ENCODE results near the gene CDKN2D. TPM values are rescaled to one million over a fixed set of nuclear protein-coding genes. Genes with fewer than 3 reads are reported as not detected.

The CDKN2D gene
- 17.7 TPM for total RNA-seq

DNA sequence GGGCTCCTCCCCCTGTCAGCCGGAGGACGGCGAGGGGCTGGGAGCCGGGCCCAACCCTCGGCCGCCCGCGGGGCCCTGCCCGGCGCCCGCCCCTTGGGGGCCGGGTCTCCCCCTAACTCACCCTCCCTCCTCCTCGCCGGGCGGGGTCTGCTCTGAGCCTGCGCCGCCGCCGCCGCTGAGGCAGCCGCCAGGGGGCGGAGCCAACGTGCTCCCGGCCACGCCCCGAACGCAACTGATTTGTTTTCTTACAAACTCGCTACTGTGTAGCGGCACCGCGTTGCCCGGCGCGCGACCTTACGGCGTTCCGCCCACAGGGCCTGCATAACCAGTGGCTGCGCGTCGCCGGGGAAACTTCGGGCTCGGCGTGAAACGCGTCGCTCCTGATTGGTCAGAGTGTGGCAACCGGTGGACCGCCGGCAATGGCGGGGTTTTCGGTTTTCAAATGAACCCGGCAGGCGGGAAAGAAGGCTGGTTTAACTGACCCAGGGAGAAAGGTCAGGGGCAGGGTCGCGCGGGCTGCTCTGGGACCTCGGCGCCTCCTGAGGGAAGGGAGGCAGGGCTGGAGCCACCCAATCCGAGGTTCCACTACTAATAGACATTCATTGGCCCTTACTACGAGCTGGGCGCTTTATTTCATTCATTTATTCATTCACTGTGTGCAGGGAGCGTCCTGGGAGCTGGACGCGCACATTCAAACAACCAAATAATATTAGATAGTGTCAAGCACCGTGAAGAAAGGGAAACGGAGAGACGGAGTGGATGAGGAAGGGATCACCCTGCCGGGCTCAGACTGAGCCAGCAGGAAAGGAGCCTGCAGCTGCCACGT, at the start of gene CDKN2D:
Gene CDKN2D (minus strand): TSS at position 154 of the 826 bp plus-strand sequence. CDS start 326 bp downstream, outside the sequence.

DNA sequence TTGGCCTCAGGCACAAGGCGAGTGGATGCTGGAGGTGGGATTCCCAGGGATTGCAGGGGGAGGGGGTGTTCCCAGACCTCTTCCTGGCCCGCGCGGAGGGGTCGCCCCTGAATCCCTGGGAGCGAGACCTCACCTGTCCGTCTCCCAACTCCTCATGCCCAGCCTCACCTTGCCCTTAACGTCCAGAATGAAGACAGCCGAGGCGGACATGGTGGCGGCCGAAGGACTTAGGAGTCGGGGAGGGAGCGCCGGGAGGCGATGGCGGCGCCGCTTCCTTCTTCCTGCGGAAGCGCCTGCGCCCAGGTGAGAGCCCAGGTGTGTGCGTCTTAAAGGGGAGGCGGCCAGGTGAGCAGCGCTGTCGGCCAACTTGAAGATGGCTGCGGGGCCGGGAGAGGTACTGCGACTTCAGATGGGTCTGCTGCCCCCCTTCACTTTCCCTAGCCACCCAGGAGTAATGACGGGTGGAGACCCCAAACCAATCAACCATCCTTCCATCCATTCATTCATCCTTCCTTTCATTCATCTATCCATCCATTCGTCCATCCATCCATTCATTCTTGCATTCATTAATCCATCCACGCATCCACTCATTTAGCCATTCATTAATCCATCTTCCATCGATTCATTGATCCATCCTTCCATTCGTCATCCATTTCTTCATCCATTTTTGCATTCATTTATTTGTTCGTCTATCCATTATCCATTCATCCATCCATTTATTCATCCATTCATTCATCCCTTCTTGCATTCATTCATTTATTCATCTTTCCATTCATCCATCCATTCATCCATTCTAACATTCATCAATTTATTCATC, 18.5 kb upstream of the CDKN2D start, which contains the start of gene AP1M2:
Gene AP1M2 (minus strand): TSS at position 291 of the 817 bp plus-strand sequence. CDS start 81 bp downstream, at position 210.

DNA sequence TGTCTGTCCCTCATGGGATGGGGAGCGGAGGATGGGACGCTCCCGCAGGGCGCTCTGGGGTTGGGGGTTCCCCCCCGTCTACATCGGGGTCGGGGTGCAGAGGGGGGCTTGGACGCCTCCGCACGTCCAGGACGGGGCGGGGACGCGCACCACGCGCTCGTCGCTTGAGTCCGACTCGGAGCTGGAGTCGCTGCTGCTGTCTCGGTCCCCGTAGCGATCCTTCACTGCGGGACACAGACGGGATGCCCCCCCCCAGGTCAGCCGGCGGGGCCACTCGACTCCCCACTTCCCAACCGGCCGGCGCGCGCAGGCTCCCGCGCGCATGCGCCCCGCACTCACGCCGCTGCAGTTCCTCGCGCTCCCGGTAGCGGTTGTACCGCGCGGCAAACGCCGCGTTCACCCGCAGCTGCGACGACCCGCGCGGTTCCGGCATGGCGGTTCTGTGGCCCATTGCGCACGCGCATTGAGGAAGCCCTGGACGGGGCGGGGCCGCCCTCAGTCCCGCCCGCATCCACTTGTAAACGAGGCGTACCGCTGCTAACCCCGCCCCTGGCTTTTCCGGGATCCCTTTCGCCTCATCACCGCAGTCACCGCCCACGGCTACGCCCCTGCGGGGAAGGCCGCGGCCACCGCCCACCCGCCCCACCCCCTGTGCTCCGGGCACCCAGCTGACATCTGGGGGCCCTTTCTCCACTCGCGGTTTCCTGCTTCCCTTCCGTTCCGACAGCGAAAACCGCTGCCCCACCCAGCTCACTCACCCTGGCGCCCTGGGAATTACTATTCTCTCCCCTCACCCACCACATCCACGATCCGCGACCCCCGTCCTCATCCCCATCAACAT, 3.0 kb downstream of the CDKN2D start, which contains the start of gene KRI1:
Gene KRI1 (minus strand): TSS at position 444 of the 841 bp plus-strand sequence. CDS start 11 bp downstream, at position 433.

DNA sequence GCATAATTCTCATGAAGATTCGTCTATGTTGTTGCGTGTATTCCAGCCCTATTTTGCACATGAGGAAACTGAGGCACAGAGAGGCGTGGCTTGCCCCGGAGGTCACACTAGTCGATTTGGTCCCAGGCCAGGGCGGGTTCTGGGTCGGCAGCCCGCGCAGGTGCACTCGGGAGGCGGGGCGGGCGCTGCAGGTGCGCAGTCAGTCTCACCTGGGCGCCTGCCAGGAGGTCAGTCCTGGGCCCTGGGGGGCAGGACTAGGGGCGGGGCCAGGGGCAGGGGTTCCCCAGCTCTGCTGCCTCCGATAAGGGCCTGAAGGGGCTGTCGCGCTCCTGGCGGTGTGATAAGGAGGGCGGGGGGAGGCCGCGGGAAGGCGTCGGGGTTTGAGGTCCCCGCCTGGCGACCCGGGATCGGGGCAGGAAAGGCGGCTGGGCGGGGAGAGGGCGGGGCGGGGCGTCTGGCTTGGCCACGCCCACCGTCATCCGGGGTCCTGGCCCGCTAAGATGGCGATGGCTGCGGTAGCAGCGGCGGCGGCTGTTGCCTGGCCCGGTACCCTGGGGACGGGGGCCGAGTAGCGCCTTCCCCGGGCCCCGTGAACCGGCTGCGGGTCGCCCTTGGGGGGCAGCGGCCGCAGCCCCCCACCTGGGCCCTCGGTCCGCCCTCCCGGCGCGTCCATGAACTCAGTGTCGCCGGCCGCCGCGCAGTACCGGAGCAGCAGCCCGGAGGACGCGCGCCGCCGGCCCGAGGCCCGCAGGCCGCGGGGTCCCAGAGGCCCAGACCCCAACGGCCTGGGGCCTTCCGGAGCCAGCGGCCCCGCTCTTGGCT, 25.1 kb downstream of the CDKN2D start, which contains the start of gene ATG4D:
Gene ATG4D (plus strand): TSS at position 485 of the 822 bp plus-strand sequence. CDS start 187 bp downstream, at position 672.

DNA sequence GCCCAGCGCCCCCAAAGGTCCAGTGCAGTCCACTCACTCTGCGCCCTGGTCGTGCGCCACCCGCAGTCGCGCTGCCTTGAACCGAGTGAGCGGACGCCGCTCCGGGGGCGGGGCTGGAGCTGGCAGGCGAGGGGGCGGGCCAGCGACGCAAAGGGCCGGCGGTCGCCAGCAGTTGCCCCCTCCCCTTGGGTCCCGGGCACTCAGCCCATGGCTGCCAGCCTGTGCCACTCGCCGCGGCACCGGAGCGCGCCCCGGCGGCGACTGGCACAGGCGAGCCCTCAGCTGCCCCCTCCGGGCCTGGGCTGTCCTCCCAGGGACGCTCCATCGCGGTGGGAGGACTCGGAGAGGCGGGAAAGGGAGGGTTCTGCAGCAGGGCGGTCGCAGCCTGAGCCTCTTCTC, 51.4 kb downstream of the CDKN2D start, which contains the start of gene S1PR5:
Gene S1PR5 (minus strand): TSS at position 87 of the 399 bp plus-strand sequence. CDS start 2,436 bp downstream, outside the sequence.

Other genes with a start within 250 kb of the CDKN2D start
- gene RAVER1, start 235.4 kb downstream of the CDKN2D start, total RNA-seq = 18.9 TPM
- 1.6 TPM for gene ICAM3, start 229.4 kb downstream of the CDKN2D start, total RNA-seq
- gene TYK2, start 188.4 kb downstream of the CDKN2D start, total RNA-seq = 84.4 TPM
- gene CDC37, start 165.4 kb downstream of the CDKN2D start, total RNA-seq = 109 TPM
- gene PDE4A, start 148.4 kb downstream of the CDKN2D start, total RNA-seq = 7.6 TPM
- gene KEAP1, start 65.6 kb downstream of the CDKN2D start, total RNA-seq = 56.5 TPM
- gene S1PR5, start 51.5 kb downstream of the CDKN2D start, total RNA-seq = 1.4 TPM
- gene ATG4D, start 25.1 kb downstream of the CDKN2D start, total RNA-seq = 19.4 TPM
- 17.2 TPM for gene KRI1, start 3.0 kb downstream of the CDKN2D start, total RNA-seq
- gene AP1M2, start 18.3 kb upstream of the CDKN2D start, total RNA-seq = 3.5 TPM
- gene SLC44A2, start 56.6 kb upstream of the CDKN2D start, total RNA-seq = 77.6 TPM
- gene ILF3, start 85.4 kb upstream of the CDKN2D start, total RNA-seq = 262 TPM
- gene QTRT1, start 132.5 kb upstream of the CDKN2D start, total RNA-seq = 42.2 TPM
- gene DNM2, start 149.1 kb upstream of the CDKN2D start, total RNA-seq = 109 TPM